Measurements from ENCODE around the gene TTC34.
"Not testable (repeated sequence)": the region's sequence is repeated elsewhere in the genome, so short reads cannot be mapped to it uniquely, and the experiment has no call there.

GRCh38 chr1:2683321-2683741, 118.2 kb downstream of the TTC34 start:
- TF ChIP-seq CTCF (conservative IDR thresholded peaks at IDR 0.05 in 1 of 2, IDR thresholded peaks at IDR 0.05 in 1 of 2; ENCODE audit: low read depth in 1 of 2, low read length in 2 of 2); EZH2 (IDR thresholded peaks at IDR 0.05; ENCODE audit: low read length, missing control alignments): not testable (repeated sequence)

All from fibroblast of lung (primary cell).